Mucosa of stomach (tissue), 1 donor: ENCODE measurements around the gene ULK1.

Experiments used
- H3K27me3 ChIP-seq: one replicate; pipeline ENCODE4 v1.7.0; 2013; ENCODE audit warnings: mild to moderate bottlenecking, low read length; ENCODE audit not compliant: control insufficient read depth, insufficient read depth
- H3K36me3 ChIP-seq: one replicate; pipeline ENCODE4 v1.7.0; 2013; ENCODE audit warnings: low read length; ENCODE audit not compliant: control insufficient read depth, insufficient read depth
- H3K4me1 ChIP-seq: one replicate; pipeline ENCODE4 v1.7.0; 2013; ENCODE audit warnings: mild to moderate bottlenecking, low read length; ENCODE audit not compliant: control insufficient read depth, insufficient read depth
- H3K4me3 ChIP-seq: one replicate; pipeline ENCODE4 v1.7.0; 2013; ENCODE audit warnings: low read length
- H3K9ac ChIP-seq: one replicate; pipeline ENCODE4 v1.7.0; 2013; ENCODE audit warnings: mild to moderate bottlenecking, low read length, moderate library complexity
- H3K9me3 ChIP-seq: one replicate; pipeline ENCODE4 v1.7.0; 2013; ENCODE audit warnings: mild to moderate bottlenecking, low read length, moderate library complexity; ENCODE audit not compliant: control insufficient read depth
- donor health status: Pancreatic carcinoma.

The ULK1 gene

GRCh38 chr12:131971226-131971625 is 76.8 kb downstream of the ULK1 start:
- H3K36me3 ChIP-seq = no peaks in the 10 kb centered on the region
- no peak overlapping the region for H3K4me3 ChIP-seq
- no peaks in the 10 kb centered on the region for H3K27me3 ChIP-seq
- no peaks in the 10 kb centered on the region for H3K9me3 ChIP-seq
- no peaks in the 10 kb centered on the region for H3K4me1 ChIP-seq
- no peak overlapping the region for H3K9ac ChIP-seq
